Panc1 (cell line): ENCODE measurements around the gene EP300. TPM values are rescaled to one million over a fixed set of nuclear protein-coding genes. Genes with fewer than 3 reads are reported as not detected.

Experiments
- ATAC-seq: fragments of 200-7000 bp; cut with Tn5 transposase; 2 replicates; pipeline ENCODE4 v1.9.1; 2020; ENCODE audit warnings: mild to moderate bottlenecking, moderate library complexity
- BruUV-seq: library from RNA; stranded (reverse); fragments of 400-500 nt; replicated peaks from 2 replicates; lab custom pipeline; 2021; lab: Mats Ljungman, UMichigan
- CTCF ChIA-PET: fragments of 300-600 bp; sonication (Branson Sonifier 250); formaldehyde crosslinking; loops from one replicate; lab custom pipeline; 2022; ENCODE audit warnings: antibody characterized with exemption; lab: Charles Lee
- POLR2A ChIA-PET: fragments of 300-600 bp; sonication (Branson Sonifier 250); formaldehyde crosslinking; loops from one replicate; lab custom pipeline; 2022; ENCODE audit warnings: antibody characterized with exemption; lab: Charles Lee
- DNase-seq: peaks from one replicate; pipeline ENCODE4 v3.0.0-alpha.2; 2010; ENCODE audit warnings: low read depth, low spot score
- H3K27ac ChIP-seq: 2 replicates; pipeline ENCODE4 v1.5.1; 2011; ENCODE audit warnings: mild to moderate bottlenecking, low read length, inconsistent platforms
- H3K27me3 ChIP-seq: fragments of 200-500 bp; sonication (Bioruptor generic); 2 replicates; pipeline ENCODE4 v1.6.0; 2014; ENCODE audit warnings: low read length, inconsistent platforms; ENCODE audit not compliant: control insufficient read depth, insufficient read depth
- H3K36me3 ChIP-seq: fragments of 200-500 bp; sonication (Bioruptor generic); 2 replicates; pipeline ENCODE4 v1.5.1; 2014; ENCODE audit warnings: inconsistent platforms, mild to moderate bottlenecking, low read length, moderate library complexity; ENCODE audit not compliant: control insufficient read depth, insufficient read depth
- H3K4me1 ChIP-seq: 2 replicates; pipeline ENCODE4 v1.5.1; 2011; ENCODE audit warnings: inconsistent platforms, mild to moderate bottlenecking, low read length, moderate library complexity; ENCODE audit not compliant: control insufficient read depth, insufficient read depth
- H3K4me3 ChIP-seq, 2 experiments: 2 replicates each; pipeline ENCODE4 v1.5.1; 2011 to 2012; ENCODE audit warnings: low read depth in 2 of 2, low read length in 2 of 2, mild to moderate bottlenecking in 2 of 2, inconsistent platforms in 1 of 2, moderate library complexity in 1 of 2
- H3K9me3 ChIP-seq: fragments of 200-500 bp; sonication (Bioruptor generic); 2 replicates; pipeline ENCODE4 v1.5.1; 2014; ENCODE audit warnings: low read depth, mild to moderate bottlenecking, inconsistent platforms, low read length, moderate library complexity; ENCODE audit not compliant: control insufficient read depth, insufficient read depth
- CTCF ChIP-seq: fragments of 450-650 bp; IDR thresholded peaks from 2 replicates; pipeline ENCODE4 v1.5.1; 2017; ENCODE audit warnings: mild to moderate bottlenecking
- POLR2AphosphoS5 ChIP-seq: IDR thresholded peaks from 2 replicates; pipeline ENCODE4 v1.6.1; 2012; ENCODE audit warnings: mild to moderate bottlenecking, low read depth, low read length, moderate library complexity
- SIN3A ChIP-seq: IDR thresholded peaks from 2 replicates; pipeline ENCODE4 v1.6.1; 2012; ENCODE audit warnings: low read depth, mild to moderate bottlenecking, low read length, moderate library complexity, borderline replicate concordance; ENCODE audit not compliant: insufficient read depth
- TCF7L2 ChIP-seq: IDR thresholded peaks from 2 replicates; pipeline ENCODE4 v1.6.1; 2011; ENCODE audit warnings: mild to moderate bottlenecking, low read depth, low read length, inconsistent platforms
- in situ Hi-C: cut with HindIII; loops from 2 replicates; pipeline ENCODE4 v1.10.0; 2016; ENCODE audit warnings: low sequenced_read_pairs, low pct_unique_long_range_greater_than_20kb
- intact Hi-C: fragments of 100-400 bp; cut with micrococcal nuclease; formaldehyde crosslinking; loops from one replicate; pipeline ENCODE4 v1.10.0; 2022; ENCODE audit not compliant: unreplicated experiment
- total RNA-seq: library from RNA; stranded (reverse); gene quantifications from one replicate; pipeline ENCODE4 v1.2.1, GENCODE V29; 2021; ENCODE audit not compliant: unreplicated experiment
- TF ChIP-seq, protein P1 (sequence below), 2 experiments: IDR thresholded peaks; 2 replicates each; pipeline ENCODE4 v1.6.1; 2011 to 2012; ENCODE audit warnings: low read depth in 2 of 2, control low read depth in 1 of 2, low read length in 1 of 2, mild to moderate bottlenecking in 1 of 2, moderate library complexity in 1 of 2; ENCODE audit not compliant: insufficient read depth in 1 of 2

EP300 gene
- total RNA-seq, 1 experiment from 2014 or later, result 46.8 TPM

GRCh38 chr22:41197038-41197972 is 104.9 kb downstream of the EP300 start:
- ChIA-PET CTCF (interaction anchor here (2.0 kb wide), 1 partner anchor 274 kb away, joined by 7 read pairs; no protein-coding TSS in a partner anchor), POLR2A (no interaction called here)
- Histone ChIP-seq H3K36me3 (no peaks in the 10 kb centered on the region), H3K4me1 (no peaks in the 10 kb centered on the region), H3K27me3 (no peaks in the 10 kb centered on the region), H3K4me3 (peak overlapping the region; percentile 62 to 74), H3K9me3 (no peaks in the 10 kb centered on the region), H3K27ac (peak overlapping the region; percentile 39; the same call in 1 of the 2 replicates)
- DNase-seq, result no peak
- no TSS peak for BruUV-seq
- TF ChIP-seq, protein P1, sequence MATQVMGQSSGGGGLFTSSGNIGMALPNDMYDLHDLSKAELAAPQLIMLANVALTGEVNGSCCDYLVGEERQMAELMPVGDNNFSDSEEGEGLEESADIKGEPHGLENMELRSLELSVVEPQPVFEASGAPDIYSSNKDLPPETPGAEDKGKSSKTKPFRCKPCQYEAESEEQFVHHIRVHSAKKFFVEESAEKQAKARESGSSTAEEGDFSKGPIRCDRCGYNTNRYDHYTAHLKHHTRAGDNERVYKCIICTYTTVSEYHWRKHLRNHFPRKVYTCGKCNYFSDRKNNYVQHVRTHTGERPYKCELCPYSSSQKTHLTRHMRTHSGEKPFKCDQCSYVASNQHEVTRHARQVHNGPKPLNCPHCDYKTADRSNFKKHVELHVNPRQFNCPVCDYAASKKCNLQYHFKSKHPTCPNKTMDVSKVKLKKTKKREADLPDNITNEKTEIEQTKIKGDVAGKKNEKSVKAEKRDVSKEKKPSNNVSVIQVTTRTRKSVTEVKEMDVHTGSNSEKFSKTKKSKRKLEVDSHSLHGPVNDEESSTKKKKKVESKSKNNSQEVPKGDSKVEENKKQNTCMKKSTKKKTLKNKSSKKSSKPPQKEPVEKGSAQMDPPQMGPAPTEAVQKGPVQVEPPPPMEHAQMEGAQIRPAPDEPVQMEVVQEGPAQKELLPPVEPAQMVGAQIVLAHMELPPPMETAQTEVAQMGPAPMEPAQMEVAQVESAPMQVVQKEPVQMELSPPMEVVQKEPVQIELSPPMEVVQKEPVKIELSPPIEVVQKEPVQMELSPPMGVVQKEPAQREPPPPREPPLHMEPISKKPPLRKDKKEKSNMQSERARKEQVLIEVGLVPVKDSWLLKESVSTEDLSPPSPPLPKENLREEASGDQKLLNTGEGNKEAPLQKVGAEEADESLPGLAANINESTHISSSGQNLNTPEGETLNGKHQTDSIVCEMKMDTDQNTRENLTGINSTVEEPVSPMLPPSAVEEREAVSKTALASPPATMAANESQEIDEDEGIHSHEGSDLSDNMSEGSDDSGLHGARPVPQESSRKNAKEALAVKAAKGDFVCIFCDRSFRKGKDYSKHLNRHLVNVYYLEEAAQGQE (IDR thresholded peaks at IDR 0.05; ENCODE audit: insufficient read depth in 1 of 2, low read depth in 2 of 2, low read length in 1 of 2), result 0 out of 4 replicates have a peak, but pooled peaks of 1 of the 2 experiments have one; percentile 36
- TF ChIP-seq SIN3A (no peak), POLR2AphosphoS5 (no peak), TCF7L2 (no peak), CTCF (no peak; the same call in 1 of the 2 replicates)
- intact Hi-C loops, result no loop called here
- ATAC-seq, result peak; percentile 93
- in situ Hi-C loops, result no loop called here

- DNase-seq (no peak), ATAC-seq (peak; percentile 78)
- intact Hi-C loops (no loop called here), in situ Hi-C loops (no loop called here)
- BruUV-seq, result no TSS peak
- Histone ChIP-seq H3K9me3 (no peaks in the 10 kb centered on the region), H3K4me1 (no peaks in the 10 kb centered on the region), H3K27ac (peak overlapping the region; percentile 39; the same call in 1 of the 2 replicates), H3K27me3 (no peaks in the 10 kb centered on the region), H3K36me3 (no peaks in the 10 kb centered on the region), H3K4me3 (peak overlapping the region; percentile 62 to 74)
- TF ChIP-seq POLR2AphosphoS5 (no peak), TCF7L2 (no peak), CTCF (no peak), SIN3A (no peak)
- TF ChIP-seq, protein P1 (IDR thresholded peaks at IDR 0.05; ENCODE audit: insufficient read depth in 1 of 2, low read depth in 2 of 2, low read length in 1 of 2), result no peak
- ChIA-PET CTCF (interaction anchor here (2.0 kb wide), 1 partner anchor 275 kb away, joined by 7 read pairs; no protein-coding TSS in a partner anchor), POLR2A (interaction anchor here (0.5 to 0.7 kb wide), 2 partner anchors 71 to 323 kb away, joined by 4 to 22 read pairs; no protein-coding TSS in a partner anchor)
Measured at GRCh38 chr22:41198027-41198580, 105.7 kb downstream of the EP300 start.
